HG03378 (cell line): ENCODE measurements around the gene NOTCH1.
A peak's percentile ranks its signal among the peaks of the same experiment; 100 is the strongest.
"Not testable (repeated sequence)": the region's sequence is repeated elsewhere in the genome, so short reads cannot be mapped to it uniquely, and the experiment has no call there.

Experiments
- ATAC-seq: cut with Tn5 transposase; IDR thresholded peaks from one replicate; pipeline ENCODE4 v1.9.1; 2021; ENCODE audit warnings: mild to moderate bottlenecking, moderate library complexity; ENCODE audit not compliant: unreplicated experiment

NOTCH1 gene

DNA sequence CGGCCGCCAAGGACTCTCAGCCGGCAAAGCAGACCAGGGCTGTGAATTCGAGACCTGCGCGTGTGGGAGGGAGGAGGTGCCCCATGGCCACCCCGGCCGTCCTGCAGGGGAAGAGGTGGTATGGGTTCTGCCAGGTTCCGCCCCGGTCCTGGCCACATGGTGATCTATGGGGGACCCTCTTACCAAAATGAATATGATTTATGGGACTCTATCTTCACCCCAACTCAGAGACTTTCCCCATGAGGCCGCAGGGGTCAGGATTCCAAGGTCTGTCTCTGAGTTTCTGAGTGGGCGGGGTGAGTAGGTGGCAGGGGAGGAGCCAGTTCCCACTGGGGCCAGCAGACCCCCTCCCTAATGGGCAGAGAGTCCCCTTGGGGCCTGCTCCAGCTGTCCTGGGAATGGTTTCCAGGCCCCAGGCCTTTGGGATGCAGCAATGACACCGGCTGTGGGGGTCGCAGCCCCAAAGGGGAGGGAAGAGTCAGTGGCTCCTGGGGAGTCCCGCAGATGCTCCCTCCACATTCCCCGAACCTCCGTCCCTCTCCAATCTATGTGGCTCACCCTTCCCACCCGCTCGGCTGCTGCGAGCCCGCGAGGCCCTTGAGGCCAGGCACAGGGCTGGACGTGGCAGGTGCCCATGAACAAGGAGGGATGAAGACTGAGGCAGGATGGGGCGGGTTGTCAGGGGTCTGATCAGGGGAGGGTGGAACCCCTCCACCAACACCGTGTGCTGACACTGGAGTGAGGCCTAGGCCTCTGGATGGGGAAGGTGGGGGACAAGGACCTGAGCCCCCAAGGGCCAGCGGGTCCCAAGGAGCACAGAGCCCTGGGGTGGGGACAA is 20.1 kb upstream of the NOTCH1 start:
- no peak for ATAC-seq

GRCh38 chr9:136565086-136565714 is 19.4 kb upstream of the NOTCH1 start:
- no peak for ATAC-seq

DNA sequence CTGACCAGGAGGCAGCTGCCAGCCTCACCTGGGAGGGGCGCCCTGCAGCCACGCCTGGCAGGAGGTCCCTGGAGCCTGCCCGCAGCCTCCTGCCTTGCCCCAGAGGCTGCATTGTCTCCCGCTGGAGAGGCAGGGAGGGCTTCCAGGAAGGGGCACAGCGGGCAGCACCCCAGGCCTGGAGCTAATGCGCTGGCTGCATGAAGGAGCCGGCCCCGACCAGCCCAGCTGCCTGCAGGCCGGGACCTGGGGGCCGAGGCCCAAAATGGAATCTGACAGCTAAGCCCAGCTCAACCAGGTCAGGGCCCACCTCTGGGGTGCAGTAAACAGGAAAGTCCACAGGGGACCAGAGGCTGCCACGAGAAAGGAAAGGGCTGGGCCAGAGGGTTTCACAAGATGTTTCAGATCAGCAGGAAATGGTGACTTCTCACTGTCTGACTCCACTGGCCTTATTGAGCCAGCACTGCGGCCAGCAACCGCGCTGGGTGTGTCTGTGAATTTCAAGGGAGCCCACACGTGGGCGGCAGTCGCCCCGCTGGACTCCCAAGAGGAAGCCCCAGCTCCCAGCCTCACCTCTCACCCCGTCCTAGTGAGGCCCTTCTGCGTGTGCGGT is 18.6 kb upstream of the NOTCH1 start:
- peak; percentile 56 for ATAC-seq

DNA sequence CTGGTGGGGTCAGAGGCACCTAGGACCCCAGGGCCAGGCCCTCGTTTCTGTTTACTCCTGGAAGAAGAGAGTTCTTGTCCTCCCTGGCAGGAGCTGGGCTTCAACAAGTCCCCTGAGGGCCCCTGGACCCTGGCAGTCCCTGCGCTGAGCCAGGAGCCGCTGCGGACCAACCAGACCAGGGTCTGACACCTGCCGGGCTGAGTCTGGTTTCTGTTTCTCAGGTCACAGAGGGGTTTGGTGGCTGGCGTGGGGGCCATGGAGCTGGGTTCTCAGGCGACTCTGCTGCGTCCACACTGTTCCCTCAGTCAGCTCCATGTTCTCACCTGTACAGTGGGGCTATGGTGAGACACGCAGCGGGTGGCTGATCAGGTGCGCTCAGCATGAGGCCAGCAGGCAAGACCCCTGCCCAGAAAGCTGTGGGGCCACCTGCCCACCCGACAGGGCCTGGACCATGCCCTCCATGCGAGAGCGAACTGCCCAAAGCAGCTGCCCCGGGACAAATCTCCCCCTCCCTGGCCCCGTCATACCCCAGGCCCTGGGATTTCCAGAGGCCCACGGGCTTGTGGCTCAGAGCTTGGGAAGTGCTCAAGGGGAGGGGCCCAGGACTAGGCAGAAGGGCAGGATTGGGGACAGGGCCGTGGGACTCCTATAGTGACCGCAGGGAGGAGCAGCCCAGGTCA is 17.9 kb upstream of the NOTCH1 start:
- ATAC-seq: no peak

GRCh38 chr9:136562746-136563495 is 17.1 kb upstream of the NOTCH1 start:
- ATAC-seq: no peak

DNA sequence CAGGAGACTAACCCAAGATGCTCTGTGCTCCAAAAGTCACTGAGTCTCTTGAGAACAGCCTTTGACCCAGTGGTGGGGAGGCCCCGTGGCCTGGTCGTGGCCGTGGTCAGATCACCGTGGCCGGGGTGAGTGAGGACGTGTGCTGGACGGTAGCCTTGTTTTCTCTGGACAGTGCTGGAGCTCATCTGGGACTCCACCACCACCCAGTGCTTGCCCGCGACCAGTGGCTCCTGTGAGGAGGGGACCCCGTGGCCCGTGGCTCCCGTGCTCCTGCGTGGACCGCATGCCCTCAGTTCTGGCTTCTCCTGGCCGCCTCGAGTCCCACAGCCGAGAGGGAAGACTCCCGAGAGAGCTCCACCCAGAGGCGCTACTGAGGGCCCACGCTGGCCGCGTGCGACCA is 15.9 kb upstream of the NOTCH1 start:
- ATAC-seq: no peak

DNA sequence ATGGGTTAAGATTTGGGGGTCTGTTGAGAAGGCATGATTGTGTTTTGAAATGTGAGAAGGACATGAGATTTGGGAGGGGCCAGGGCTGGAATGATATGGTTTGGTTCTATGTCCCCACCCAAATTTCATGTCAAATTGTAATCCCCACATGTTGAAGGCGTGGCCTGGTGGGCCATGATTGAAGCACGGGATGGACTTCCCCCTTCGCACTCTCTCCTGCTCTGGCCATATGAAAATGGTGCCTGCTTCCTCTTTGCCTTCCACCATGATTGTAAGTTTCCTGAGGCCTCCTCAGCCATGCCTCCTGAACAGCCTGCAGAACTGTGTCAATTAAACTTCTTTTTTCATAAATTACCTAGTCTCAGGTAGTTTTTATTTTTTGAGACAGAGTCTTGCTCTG is 14.7 kb upstream of the NOTCH1 start:
- ATAC-seq: no peak

GRCh38 chr9:136559371-136559770 is 13.5 kb upstream of the NOTCH1 start:
- not testable (repeated sequence) for ATAC-seq

DNA sequence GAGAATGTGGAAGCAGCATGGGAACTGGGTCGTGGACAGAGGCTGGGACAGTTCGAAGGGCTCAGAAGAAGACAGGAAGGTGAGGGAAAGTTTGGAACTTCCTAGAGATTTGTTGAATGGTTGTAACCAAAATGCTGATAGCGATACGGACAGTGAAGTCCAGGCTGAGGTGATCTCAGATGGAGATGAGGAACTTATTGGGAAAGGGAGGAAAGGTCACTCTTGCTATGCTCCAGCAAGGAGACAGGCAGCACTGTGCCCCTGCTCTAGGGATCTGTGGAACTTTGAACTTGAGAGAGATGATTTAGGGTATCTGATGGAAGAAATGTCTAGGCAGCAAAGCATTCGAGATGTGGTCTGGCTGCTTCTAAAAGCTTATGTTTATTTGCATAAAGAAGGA is 13.0 kb upstream of the NOTCH1 start:
- ATAC-seq: not testable (repeated sequence)

DNA sequence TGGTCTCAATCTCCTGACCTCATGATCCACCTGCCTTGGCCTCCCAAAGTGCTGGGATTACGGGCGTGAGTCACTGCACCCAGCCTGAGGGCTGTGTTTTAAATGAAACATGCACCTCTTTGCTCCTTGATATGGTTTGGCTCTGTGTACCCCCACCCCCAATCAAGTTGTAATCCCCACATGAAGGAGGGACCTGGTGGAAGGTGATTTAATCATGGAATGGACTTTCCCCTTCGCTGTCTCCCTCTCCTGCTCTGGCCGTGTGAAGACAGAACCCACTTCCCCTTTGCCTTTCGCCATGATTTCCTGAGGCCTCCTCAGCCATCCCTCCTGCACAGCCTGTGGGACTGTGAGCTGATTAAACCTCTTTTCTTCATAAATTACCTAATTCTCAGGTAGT is 12.5 kb upstream of the NOTCH1 start:
- ATAC-seq: no peak

DNA sequence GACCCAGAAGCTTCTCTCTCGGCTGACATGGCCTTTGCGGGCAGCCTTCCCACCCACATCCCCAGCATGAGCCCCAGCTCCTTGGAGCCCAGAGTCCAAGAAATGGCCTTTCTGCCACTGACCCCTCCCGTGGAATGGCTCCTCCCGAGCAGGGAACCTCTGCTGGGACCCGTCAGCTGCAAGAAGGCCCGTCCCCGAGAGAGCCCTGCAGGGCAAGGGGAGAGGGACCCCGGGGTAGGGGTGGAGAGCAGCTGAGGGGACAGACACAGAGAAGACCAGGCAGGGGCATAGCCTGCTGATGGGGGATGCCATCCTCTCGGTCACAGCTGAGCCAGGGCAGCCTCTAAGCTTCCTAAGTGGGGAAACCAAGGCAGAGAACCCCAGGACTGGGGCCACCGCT is 11.2 kb upstream of the NOTCH1 start:
- no peak for ATAC-seq

GRCh38 chr9:136556166-136556565 is 10.3 kb upstream of the NOTCH1 start:
- no peak for ATAC-seq

DNA sequence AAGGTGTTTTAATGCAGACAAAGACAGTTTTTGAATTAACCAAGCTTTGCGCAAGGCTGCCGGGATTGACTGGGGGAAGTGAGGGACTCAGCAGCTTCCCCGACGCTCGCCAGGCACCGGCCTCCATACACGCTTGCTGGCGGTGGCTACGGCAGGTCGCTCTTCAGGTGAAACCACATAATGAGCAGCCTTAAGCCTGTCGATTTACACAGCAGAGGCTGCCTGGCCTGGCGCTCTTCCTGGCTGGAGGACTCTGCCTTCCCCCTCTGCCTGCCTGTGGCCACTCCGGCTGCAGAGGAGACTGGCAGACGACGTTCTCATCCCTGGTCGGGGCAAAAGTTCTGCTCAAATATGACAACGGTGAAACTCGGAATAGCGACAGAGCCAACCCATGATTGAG is 9.0 kb upstream of the NOTCH1 start:
- ATAC-seq: no peak

DNA sequence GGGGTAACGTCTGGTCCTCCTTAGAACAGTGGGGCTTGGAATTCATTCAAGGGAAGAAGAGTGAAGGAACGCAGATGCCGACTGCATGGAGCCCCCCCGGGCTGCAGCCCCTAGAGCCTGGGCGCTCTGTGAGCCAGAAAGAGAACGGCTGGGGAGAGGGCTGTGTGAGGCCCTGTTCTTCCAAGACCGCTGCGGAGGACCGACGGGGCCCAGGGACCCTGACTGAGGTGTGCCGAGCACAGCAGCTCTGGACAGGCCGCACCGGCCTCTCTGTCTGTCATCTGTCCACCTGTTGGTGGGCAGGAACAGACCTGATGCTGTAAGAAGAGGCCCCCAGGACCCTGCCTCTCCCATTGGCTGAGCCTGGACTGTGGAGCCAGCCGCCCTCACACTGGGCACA is 7.7 kb upstream of the NOTCH1 start:
- ATAC-seq: no peak

GRCh38 chr9:136552117-136552703 is 6.4 kb upstream of the NOTCH1 start:
- ATAC-seq: no peak

DNA sequence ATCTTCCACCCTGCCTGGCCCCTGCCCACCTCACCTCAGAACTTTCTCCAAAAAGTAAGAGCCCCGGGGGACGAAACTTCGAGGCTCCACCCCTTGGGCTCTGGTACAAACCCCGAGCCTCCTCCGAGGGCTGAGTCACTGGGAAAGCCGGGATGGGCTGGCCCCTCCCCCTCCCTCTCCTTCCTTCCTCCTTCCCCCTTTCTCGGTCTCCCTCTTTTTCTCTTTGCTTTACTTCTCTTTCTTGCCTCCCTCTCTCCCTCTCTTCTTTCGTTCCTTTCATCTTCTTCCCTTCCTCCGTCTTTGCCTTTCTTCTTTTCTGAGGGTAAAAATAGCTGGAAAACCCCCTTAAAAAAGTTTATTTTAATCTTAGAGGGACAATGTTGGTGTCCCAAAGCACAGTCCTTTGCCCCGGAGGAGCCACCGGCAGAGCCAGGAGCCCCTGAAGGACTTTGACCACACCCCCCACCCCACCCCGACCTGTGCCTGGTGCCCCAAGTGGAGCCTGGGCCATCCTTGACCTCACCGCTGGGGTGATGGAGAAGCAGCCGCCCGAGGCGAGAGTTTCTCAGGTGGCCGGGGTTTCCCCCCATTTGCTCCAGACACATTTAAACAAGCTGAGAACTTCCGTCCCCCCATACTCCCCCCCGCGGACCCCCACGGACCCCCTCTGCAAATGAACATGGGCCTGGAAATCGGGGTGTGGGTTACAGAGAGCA is 5.7 kb upstream of the NOTCH1 start:
- ATAC-seq: no peak

DNA sequence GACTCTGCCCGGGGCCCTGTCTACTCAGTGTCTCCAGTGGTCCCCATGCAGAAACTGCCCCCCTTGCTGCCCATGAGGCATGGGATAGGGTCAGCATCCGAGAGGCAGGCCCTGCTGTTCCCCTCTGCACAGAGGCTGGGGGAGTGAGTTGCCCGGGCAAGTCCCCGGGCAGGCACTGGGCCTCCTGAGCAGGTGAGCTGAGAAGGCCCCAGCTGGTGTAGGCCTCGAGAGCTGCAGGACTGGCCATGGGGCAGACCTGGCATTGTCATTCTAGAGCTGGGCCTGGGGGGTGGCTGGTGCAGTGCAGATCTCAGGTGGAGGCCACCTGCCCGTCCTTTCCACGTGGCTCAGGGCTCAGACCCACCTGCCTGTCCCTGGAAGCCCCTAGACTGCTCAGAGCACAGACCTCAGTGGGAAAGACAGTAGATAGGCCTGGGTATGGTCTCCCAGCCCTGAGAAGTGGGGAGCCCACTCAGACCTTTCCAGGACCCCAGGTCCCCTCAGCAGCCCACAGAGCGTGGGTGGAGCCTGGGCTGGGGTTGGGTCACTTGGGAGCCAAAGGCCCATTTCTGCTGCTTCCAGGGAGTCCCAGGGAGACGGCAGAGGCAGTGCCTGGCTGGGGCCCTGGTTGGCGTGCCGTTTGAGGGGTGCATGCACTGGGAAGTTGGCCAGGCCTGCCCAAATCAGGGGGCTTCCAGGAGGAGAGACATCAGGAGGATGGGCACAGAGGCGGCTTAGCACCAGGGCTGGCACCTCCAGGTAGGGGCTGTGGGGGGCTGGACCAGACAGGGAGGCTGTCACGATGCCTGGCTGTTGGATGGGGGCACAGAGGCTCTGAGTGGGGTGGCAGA is 4.8 kb upstream of the NOTCH1 start:
- no peak for ATAC-seq

DNA sequence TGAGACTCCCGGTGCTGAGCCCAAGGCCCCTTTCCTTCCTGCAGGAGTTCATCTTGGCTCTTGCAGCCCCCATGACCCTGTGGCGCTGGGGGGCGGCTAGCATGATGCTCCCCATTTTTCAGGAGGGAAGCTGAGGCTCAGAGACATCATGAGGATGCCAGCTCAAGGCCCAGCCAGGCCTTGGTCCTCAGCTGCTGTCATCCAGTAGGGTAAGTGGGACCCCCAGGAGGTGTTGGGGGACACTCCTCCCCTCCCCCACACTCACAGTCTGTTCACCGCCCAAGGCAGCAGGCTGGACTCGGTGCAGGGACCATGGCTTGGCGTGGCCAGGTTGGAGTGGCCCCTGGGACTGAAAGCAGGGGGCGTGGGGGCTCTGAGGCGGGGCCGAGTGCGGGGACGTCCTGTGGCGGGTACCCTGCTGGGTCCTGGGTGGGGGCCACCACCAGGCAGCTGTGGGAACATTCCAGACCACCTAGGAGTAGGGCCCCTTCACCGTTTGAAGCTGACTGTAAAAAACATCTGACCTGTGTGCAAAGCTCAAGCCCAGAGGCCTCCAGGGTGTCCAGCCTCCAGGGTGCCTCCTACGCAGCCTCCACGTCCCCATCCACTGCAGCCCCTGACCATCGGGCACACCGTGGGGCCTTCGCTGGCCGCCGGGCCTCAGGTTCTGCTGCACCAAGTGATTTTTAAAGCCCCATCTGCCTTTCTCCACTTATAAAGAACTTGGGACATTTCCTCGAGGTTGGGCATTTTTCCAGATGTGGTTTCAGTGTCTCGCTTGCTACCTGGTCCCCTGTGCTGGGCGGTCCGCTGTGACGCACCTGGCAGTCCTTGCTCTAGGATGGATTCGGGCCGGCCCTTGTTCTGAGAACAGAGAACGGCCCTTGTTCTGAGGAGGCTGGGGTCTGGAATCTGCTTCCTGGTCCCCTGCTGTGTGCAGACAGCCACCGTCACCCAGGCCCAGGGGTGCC is 3.4 kb upstream of the NOTCH1 start:
- ATAC-seq: no peak
